Stimulated activated CD4-positive, alpha-beta T cell treated with anti-CD3 and anti-CD28 coated beads, Interleukin-15, amount 100 ng/mL, for 48 hours (primary cell): ENCODE measurements around the gene PCF11.
"Not testable (repeated sequence)": the region's sequence is repeated elsewhere in the genome, so short reads cannot be mapped to it uniquely, and the experiment has no call there.

Source experiments
- DNase-seq, 2 donors: peaks; one replicate each; pipeline ENCODE4 v3.0.0-alpha.2; 2020; ENCODE audit warnings: low read depth in 2 of 2

PCF11 gene

GRCh38 chr11:83156996-83157593 lies at the start of gene PCF11:
Gene PCF11 (plus strand): TSS chr11:83157131. CDS start chr11:83157440, 309 bp downstream.
- DNase-seq: peak in 1 of 2 donors; percentile 97

- DNase-seq: no peak
Observed at GRCh38 chr11:83112886-83113285, 44.0 kb upstream of the PCF11 start.

GRCh38 chr11:83115026-83115425 lies 41.9 kb upstream of the PCF11 start:
- no peak for DNase-seq

- DNase-seq: no peak
Observed at GRCh38 chr11:83115551-83115950, 41.4 kb upstream of the PCF11 start.

GRCh38 chr11:83116015-83116641 lies 40.8 kb upstream of the PCF11 start:
- no peak for DNase-seq

GRCh38 chr11:83118814-83119213 lies 38.1 kb upstream of the PCF11 start:
- DNase-seq: no peak

- DNase-seq: no peak
Observed at GRCh38 chr11:83119216-83119615, 37.7 kb upstream of the PCF11 start.

- no peak for DNase-seq
Observed at GRCh38 chr11:83120327-83120726, 36.6 kb upstream of the PCF11 start.

- no peak for DNase-seq
Observed at GRCh38 chr11:83122050-83122449, 34.9 kb upstream of the PCF11 start.

- no peak for DNase-seq
Observed at GRCh38 chr11:83122766-83123165, 34.2 kb upstream of the PCF11 start.

- no peak for DNase-seq
Observed at GRCh38 chr11:83124636-83125424, 32.1 kb upstream of the PCF11 start.

- DNase-seq: no peak
Observed at GRCh38 chr11:83125577-83125976, 31.4 kb upstream of the PCF11 start.

- no peak for DNase-seq
Observed at GRCh38 chr11:83127310-83127637, 29.7 kb upstream of the PCF11 start.

- no peak for DNase-seq
Observed at GRCh38 chr11:83132191-83132590, 24.7 kb upstream of the PCF11 start.

- not testable (repeated sequence) for DNase-seq
Observed at GRCh38 chr11:83133266-83133665, 23.7 kb upstream of the PCF11 start.

- DNase-seq: no peak
Observed at GRCh38 chr11:83139310-83139709, 17.6 kb upstream of the PCF11 start.

GRCh38 chr11:83140691-83141455 lies 16.1 kb upstream of the PCF11 start:
- no peak for DNase-seq

GRCh38 chr11:83147895-83148294 lies 9.0 kb upstream of the PCF11 start:
- no peak for DNase-seq

- DNase-seq: no peak
Observed at GRCh38 chr11:83150450-83150849, 6.5 kb upstream of the PCF11 start.

GRCh38 chr11:83151274-83151977 lies 5.5 kb upstream of the PCF11 start:
- DNase-seq: no peak

GRCh38 chr11:83152264-83152663 lies 4.7 kb upstream of the PCF11 start:
- no peak for DNase-seq

GRCh38 chr11:83153764-83154163 lies 3.2 kb upstream of the PCF11 start:
- DNase-seq: no peak
